ENCODE measurements around the gene VCAN. TPM values are rescaled to one million over a fixed set of nuclear protein-coding genes. Genes with fewer than 3 reads are reported as not detected.

VCAN gene
- total RNA-seq, 1 donor from 2014 or later = 33.7 TPM

GRCh38 chr5:83490203-83490602 is 18.7 kb downstream of the VCAN start:
- no peak overlapping the region for H3K4me3 ChIP-seq (ENCODE audit: low read depth, low read length)
- no peak for TF ChIP-seq CTCF (IDR thresholded peaks at IDR 0.05; ENCODE audit: insufficient read depth, low read length, severe bottlenecking)
- DNase-seq (ENCODE audit: low read depth) (no peak), FAIRE-seq (no peak)
- H3K27me3 ChIP-seq (ENCODE audit: control insufficient read depth, insufficient read depth, low read length) = no peaks in the 10 kb centered on the region
- H3K36me3 ChIP-seq (ENCODE audit: control insufficient read depth, insufficient read depth, low read length) = peaks cover 1% of the 10 kb centered on the region

- TF ChIP-seq CTCF (IDR thresholded peaks at IDR 0.05; ENCODE audit: insufficient read depth, low read length, severe bottlenecking) = no peak
- H3K4me3 ChIP-seq (ENCODE audit: low read depth, low read length) = no peak overlapping the region
- no peaks in the 10 kb centered on the region for H3K27me3 ChIP-seq (ENCODE audit: control insufficient read depth, insufficient read depth, low read length)
- FAIRE-seq (no peak), DNase-seq (ENCODE audit: low read depth) (no peak)
- H3K36me3 ChIP-seq (ENCODE audit: control insufficient read depth, insufficient read depth, low read length) = peaks cover 1% of the 10 kb centered on the region
Observed at GRCh38 chr5:83492331-83492730, 20.8 kb downstream of the VCAN start.

- TF ChIP-seq CTCF (IDR thresholded peaks at IDR 0.05; ENCODE audit: insufficient read depth, low read length, severe bottlenecking) = no peak
- no peak for DNase-seq (ENCODE audit: low read depth)
- Histone ChIP-seq H3K4me3 (ENCODE audit: low read depth, low read length) (no peak overlapping the region), H3K27me3 (ENCODE audit: control insufficient read depth, insufficient read depth, low read length) (no peaks in the 10 kb centered on the region), H3K36me3 (ENCODE audit: control insufficient read depth, insufficient read depth, low read length) (peaks cover 1% of the 10 kb centered on the region)
- no peak for FAIRE-seq
Observed at GRCh38 chr5:83493644-83494043, 22.1 kb downstream of the VCAN start.

- Histone ChIP-seq H3K4me3 (ENCODE audit: low read depth, low read length) (no peak overlapping the region), H3K36me3 (ENCODE audit: control insufficient read depth, insufficient read depth, low read length) (peaks cover 1% of the 10 kb centered on the region), H3K27me3 (ENCODE audit: control insufficient read depth, insufficient read depth, low read length) (no peaks in the 10 kb centered on the region)
- no peak for DNase-seq (ENCODE audit: low read depth)
- TF ChIP-seq CTCF (IDR thresholded peaks at IDR 0.05; ENCODE audit: insufficient read depth, low read length, severe bottlenecking) = no peak
- FAIRE-seq = no peak
Observed at GRCh38 chr5:83494087-83494620, 22.6 kb downstream of the VCAN start.

GRCh38 chr5:83494666-83495065 is 23.1 kb downstream of the VCAN start:
- no peak for DNase-seq (ENCODE audit: low read depth)
- H3K4me3 ChIP-seq (ENCODE audit: low read depth, low read length) = no peak overlapping the region
- H3K36me3 ChIP-seq (ENCODE audit: control insufficient read depth, insufficient read depth, low read length) = peaks cover 1% of the 10 kb centered on the region
- FAIRE-seq = no peak
- TF ChIP-seq CTCF (IDR thresholded peaks at IDR 0.05; ENCODE audit: insufficient read depth, low read length, severe bottlenecking) = no peak
- no peaks in the 10 kb centered on the region for H3K27me3 ChIP-seq (ENCODE audit: control insufficient read depth, insufficient read depth, low read length)

- FAIRE-seq (no peak), DNase-seq (ENCODE audit: low read depth) (no peak)
- no peak for TF ChIP-seq CTCF (IDR thresholded peaks at IDR 0.05; ENCODE audit: insufficient read depth, low read length, severe bottlenecking)
- H3K27me3 ChIP-seq (ENCODE audit: control insufficient read depth, insufficient read depth, low read length) = no peaks in the 10 kb centered on the region
- H3K36me3 ChIP-seq (ENCODE audit: control insufficient read depth, insufficient read depth, low read length) = no peaks in the 10 kb centered on the region
- no peak overlapping the region for H3K4me3 ChIP-seq (ENCODE audit: low read depth, low read length)
Observed at GRCh38 chr5:83496626-83497025, 25.1 kb downstream of the VCAN start.
